Superior temporal gyrus (tissue), 1 donor: Measurements from ENCODE around the gene BICDL1.
"Not testable (repeated sequence)": the region's sequence is repeated elsewhere in the genome, so short reads cannot be mapped to it uniquely, and the experiment has no call there.

Experiments used
- DNase-seq: peaks from one replicate; pipeline ENCODE4 v3.0.0-alpha.2; 2016; ENCODE audit errors: extremely low spot score

BICDL1 gene

GRCh38 chr12:120006258-120006975 lies 17.4 kb downstream of the BICDL1 start:
- DNase-seq = no peak

DNA sequence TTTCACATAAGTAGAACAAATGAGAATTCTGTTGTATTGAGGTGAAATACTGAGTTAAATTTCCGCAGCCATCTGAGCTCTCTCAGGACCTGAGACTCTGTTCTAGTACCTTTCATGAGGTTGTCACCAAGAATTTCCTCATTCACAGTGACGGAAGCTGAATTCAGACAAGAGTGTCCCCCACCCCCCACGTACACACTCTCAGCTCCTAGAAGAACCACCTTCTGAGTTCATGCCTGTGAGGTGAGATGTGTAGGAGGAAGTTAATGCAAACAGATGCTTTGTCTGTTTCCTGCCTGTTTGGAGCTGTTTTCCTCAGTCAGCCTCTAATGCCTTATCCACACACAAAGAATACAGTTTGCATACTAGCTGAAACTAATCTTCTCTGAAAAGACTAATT lies 18.2 kb downstream of the BICDL1 start:
- no peak for DNase-seq

DNA sequence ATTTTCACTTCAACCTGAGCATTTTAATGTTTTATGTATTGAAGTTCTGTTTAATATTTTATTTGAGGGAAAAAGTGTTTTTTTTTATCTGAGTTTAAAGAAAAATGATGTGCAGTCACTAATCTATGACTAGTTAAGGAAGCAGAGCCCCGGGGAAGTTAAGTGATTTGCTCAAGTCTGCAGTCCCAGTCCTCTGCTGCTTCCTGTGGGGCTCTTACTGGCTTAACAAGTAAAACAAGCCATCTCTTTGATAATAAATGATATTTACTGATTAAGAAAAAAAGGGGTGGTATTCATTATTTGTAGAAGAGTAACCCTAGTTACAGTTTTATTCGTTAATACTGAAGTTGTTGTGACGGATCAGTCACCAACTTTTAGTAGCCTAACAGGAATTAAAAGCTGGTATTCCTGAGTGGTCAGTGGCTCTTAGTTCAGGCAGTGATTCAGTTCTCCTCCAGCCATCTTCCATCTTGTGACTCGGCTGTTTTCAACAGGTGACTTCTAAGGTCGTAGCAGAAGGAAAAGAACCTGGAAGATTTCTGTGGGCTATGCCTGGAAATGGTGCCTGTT lies 21.7 kb downstream of the BICDL1 start:
- DNase-seq = no peak

DNA sequence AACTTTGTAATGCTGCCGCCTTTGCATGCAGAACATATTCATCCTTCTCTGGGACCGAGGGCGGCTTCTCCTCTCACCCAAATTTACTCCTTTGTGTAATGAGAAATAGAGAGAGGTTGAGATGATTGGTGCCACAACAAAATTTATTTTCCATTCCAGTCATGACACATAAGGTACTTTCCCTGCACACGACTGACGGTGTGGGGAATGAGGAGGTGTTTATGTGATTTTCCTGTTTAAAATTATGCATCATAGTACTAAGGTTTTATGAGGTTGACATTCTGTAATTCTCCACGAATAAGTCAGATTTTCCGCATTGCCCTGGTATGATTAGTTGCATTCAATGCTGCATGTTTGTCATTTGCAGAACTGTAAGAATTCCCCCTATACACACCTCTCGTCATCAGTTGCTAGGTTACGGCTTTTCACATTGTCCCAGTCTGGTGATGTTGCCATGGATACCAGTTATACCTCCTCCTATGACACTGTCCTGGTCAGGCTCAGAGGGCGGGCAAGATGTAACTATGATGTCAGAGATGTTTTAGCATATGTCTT lies 23.1 kb downstream of the BICDL1 start:
- DNase-seq = peak; percentile 60

GRCh38 chr12:120013659-120014380 lies 24.8 kb downstream of the BICDL1 start:
- DNase-seq = no peak

- DNase-seq = not testable (repeated sequence)
These were observed 25.3 kb downstream of the BICDL1 start for GRCh38 chr12:120014381-120014735.

- DNase-seq = no peak
These were observed 26.3 kb downstream of the BICDL1 start for GRCh38 chr12:120015313-120015712.

DNA sequence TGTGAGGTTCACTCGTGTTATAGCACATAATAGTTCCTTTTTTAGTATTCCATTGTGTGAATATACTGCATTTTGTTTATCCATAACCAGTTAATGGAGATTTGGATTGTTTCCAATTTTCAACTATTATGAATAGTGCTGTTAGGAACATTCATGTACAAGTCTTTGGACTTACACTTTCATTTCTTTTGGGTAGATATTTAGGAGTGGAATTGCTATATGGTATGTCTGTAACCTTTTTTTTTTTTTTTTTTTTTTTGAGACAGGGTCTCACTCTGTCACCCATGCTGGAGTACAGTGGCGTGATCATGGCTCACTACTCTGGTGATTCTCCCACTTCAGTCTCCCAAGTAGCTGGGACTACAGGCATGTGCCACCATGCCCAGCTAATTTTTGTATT lies 27.2 kb downstream of the BICDL1 start:
- not testable (repeated sequence) for DNase-seq

DNA sequence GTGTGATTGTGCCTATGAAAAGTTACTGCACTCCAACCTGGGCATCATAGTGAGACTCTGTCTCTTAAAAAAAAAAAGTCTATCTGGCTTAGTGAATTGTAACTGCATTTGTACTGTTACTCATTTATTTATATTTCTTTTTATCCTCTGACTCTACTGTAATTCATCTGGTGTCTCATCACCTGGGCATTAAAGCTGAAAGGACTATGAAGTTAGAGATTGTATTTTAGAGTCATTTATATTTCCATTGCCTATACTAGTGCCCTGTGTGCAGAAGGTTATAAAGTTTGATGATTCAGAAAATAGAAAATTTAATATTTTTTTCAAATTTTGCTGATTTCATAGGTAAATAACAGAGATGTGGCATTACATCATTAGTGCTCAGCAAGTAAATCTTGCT lies 30.2 kb downstream of the BICDL1 start:
- DNase-seq = no peak

DNA sequence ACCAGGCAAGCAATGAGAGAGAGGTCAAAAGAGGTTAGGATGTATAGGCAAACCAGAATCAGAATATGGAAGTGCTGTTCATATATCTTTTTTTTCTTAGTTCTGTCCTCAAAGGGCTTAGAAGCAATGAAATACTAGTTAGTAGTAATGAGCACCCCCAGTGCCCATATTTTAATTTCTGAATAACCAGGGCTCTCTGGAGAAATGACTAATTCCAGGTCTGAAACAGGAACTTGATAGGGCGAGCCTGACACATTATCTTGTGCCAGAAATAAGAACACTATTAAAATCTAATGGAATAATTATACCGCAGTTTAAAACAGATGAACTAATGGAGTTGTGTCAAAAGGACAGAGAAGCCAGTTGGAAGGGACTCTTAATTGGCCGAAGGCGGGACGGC lies 30.9 kb downstream of the BICDL1 start:
- DNase-seq = no peak

DNA sequence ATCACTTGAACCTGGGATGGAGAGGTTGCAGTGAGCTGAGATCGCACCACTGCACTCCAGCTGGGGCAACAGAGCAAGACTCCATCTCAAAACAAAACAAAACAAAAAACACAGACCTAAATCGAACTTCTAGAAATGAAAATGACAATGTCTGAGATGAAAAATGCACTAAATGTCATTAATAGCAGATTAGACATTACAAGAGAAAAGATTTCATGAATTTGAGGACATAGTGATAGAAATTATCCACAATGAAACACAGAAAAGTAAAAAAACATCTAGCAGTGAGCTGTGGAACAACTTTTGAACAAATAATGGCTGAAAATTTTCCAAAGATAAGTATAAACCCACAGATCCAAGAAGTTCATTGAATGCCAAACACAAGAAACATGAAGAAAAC lies 35.2 kb downstream of the BICDL1 start:
- DNase-seq = no peak

GRCh38 chr12:120025640-120026039 lies 36.6 kb downstream of the BICDL1 start:
- no peak for DNase-seq

DNA sequence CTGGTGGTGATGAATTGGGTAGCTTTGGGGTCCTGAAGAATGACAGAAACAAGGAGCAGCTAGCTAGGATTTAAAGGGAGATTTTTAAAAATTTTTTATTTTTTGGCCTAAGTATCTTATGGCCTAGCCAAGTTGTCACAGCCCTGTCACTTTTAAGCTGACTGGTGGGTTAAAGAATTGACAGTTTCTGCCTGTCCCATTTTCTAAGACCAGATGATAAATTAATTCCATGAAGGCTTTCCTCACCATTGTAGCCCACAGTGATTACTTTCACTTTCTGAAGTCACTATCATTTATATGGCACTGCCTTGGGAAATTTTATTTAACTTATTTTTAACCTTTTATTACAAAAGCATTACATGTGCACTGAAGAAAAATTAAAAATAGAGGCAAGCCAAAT lies 43.2 kb downstream of the BICDL1 start:
- no peak for DNase-seq

- no peak for DNase-seq
These were observed 48.8 kb downstream of the BICDL1 start for GRCh38 chr12:120037851-120038250.

GRCh38 chr12:120039711-120040110 lies 50.7 kb downstream of the BICDL1 start:
- no peak for DNase-seq

DNA sequence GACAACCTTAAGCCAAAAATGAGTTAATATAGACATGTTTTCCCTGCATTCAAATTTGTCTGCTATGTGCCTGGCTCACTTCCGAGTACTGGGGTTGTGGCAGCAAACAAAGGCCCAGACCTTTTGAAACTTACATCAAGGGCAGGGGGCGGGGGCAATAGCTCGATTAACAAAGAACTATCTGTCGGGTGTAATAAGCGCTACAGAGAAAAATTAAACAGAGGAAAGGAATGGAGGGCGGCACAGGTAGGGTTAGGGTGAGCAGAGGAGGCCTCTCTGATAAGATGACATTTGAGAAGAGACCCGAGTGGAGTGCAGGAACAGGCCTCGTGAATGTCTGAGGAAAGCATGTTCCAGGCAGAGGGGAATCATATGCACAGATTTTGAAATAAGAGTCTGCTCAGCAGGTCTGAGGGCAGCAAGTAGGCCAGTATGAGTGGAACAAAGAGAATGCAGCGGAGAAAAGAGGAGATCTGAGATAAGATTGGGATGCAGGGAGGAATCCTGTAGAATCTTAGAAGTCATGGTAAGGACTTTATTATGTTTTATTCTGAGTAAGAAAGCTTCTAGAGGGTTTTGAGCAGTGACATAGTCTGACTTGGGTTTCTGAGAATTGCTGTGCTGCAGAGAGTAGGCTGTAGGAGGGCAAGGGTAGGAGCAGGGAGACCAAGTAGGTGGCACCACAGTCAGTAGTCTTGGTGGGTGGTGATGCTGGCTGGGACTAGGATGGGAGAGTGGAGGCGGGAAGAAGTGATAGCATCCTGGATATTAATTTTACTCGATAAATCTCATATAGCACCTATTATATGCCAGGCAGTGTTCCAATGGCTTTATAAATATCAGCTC lies 52.6 kb downstream of the BICDL1 start:
- DNase-seq = no peak

- not testable (repeated sequence) for DNase-seq
These were observed 56.3 kb downstream of the BICDL1 start for GRCh38 chr12:120045367-120045766.

GRCh38 chr12:120047072-120047471 lies 58.0 kb downstream of the BICDL1 start:
- no peak for DNase-seq

- no peak for DNase-seq
These were observed 59.2 kb downstream of the BICDL1 start for GRCh38 chr12:120048263-120048662.

DNA sequence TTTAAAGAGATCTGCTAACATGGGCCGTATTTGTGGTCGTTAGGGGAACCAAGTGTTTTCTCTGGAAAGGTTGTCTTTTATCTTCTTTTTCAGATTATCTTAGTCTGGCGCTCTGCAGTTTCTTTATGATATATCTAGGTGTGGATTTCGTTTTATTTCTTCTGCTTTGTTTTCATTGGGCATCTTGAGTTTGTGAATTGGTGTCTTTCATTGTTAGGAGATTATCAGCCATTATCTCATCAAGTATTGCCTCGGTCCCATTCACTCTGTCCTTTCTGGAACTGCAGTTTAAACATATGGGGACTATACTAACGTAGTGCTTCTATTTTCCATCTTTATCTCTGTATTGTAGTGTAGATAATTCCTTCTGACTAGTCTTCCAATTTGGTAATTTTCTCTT lies 60.4 kb downstream of the BICDL1 start:
- no peak for DNase-seq

DNA sequence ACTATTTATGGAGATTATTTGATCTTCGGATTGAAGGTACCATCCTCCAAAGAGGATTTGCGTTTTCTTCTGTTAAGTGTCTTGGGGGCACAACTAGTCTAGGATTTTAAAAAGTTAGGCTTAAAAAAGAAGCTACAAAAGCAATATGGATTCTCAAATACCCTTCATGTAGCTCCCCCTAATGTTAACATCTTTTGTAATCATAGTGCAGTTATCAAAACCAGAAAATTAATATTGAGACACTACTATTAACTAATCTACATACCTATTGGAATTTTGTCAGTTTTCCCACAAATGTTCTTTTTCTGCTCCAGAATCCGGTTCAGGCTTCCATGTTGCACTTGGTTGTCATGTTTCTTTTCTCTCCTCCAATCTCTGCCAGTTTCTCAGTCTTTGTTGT lies 62.5 kb downstream of the BICDL1 start:
- no peak for DNase-seq

GRCh38 chr12:120054293-120054692 lies 65.3 kb downstream of the BICDL1 start:
- no peak for DNase-seq
